DMS 273 (cell line): ENCODE measurements around the gene TMF1.

Experiments
- DNase-seq: peaks from one replicate; lab custom pipeline; 2025; ENCODE audit not compliant: unreplicated experiment; lab: John Stamatoyannopoulos, UW

TMF1 gene

GRCh38 chr3:69081583-69082262 lies 29.6 kb upstream of the TMF1 start:
- peak; percentile 85 for DNase-seq

- peak; percentile 93 for DNase-seq
These were observed 28.2 kb upstream of the TMF1 start, which contains the start of gene UBA3 for GRCh38 chr3:69080233-69080920. Gene UBA3 (minus strand): TSS chr3:69080365. CDS start chr3:69080353, 12 bp downstream.

- peak; percentile 45 for DNase-seq
These were observed 27.4 kb upstream of the TMF1 start for GRCh38 chr3:69079269-69080159.

GRCh38 chr3:69072928-69073327 lies 20.8 kb upstream of the TMF1 start:
- DNase-seq = no peak

DNA sequence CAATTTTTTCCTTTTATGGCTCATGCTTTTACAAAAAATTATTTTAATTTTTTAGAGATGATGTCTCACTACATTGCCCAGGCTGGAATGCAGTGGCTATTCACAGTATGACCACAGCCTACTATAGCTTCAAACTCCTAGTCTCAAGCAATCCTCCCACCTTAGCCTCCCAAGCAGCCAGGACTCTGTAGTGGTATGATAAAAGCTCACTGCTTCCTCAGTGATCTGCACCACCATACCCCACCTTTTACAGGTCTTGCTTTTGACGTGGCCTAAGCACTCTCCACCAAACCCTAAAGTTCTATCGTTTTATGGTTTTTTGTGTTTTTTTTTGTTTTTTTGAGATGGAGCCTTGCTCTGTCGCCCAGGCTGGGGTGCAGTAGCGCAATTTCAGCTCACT lies 14.0 kb upstream of the TMF1 start:
- DNase-seq = no peak

DNA sequence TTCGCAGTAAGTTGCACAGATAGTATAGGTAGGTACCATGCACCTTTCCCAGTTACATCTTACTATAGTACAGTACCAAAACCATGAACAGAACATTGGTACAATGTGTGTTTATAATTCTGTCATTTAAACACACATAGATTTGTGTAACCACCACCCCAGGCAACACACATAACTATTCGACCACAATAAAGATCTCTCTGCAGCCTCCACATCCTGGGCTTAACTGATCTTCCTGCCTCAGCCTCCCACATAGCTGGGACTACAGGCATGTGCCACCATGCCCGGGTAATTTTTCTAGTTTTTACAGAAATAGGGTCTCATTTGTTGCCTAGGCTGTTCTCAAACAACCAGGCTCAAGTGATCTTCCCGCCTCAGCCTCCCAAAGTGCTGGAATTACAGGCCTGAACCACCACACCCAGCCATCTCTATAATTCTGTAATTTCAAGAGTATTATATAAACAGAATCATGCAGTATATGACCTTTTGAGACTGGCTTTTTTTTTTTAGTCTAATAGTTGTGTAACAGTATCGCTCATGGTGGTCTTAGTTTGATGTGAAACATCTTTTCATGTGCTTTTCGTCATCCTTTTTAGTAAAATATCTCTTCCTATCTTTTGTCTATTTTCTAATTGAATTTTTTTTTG lies 13.3 kb upstream of the TMF1 start:
- DNase-seq = no peak

GRCh38 chr3:69063636-69064035 lies 11.5 kb upstream of the TMF1 start:
- no peak for DNase-seq

DNA sequence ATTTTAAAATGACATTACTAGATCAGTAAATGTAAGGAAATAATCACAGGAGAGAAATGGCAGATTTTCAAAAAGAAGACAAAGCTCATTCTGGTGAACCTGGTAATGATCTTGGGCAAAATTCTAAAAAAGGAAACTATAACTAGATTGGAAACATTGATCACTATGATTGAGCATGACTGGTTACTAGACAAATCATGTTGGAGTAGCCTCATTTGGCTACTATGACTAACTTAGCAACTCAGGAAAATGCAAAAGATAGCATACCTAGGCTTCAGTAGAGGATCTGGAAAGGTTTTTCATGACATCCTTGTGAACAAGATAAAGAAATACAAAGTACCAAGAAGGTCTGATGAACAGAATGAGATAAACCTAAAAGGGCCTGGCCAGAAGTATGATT lies 7.6 kb upstream of the TMF1 start:
- DNase-seq = no peak

- DNase-seq = no peak
These were observed 6.8 kb upstream of the TMF1 start for GRCh38 chr3:69058947-69059224.

DNA sequence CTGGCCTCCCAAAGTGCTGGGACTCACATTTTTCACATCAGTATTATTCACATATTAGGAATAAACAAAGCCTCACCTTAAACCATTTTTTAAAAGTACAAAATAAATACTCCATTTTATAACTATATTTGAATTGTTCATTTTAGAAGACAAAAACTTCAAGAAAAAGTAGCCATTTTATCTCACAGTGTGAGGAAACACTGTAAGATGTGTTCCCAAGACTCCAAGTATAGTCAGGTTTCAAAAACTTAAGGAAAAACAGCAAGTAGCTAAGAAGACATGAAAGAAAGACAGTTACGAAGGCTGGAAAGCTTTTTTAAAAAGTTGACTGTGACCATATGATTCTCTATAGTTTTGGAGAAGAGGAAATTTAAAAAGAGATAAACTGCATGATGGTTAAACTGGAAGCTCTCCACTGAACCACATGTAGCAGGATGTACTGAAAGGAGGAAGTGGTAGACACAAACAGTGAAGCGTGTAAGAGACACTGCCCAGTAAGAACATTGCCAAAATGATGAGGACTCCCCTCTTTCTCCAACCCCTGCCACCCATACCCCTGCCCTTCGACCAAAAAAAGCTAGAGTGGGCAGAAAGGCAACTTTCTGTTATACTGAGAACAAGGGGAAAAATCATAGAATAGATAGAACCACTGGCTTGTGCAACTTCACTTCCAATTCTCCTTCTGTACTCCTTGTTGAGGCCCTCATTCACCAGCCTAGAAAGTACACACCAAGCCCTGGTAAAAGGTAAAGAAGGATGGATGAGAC lies 6.2 kb upstream of the TMF1 start:
- no peak for DNase-seq

GRCh38 chr3:69052472-69052898 lies 352 bp upstream of the TMF1 start:
- DNase-seq = no peak

GRCh38 chr3:69048990-69049389 lies 3.1 kb downstream of the TMF1 start:
- no peak for DNase-seq

- no peak for DNase-seq
These were observed 7.5 kb downstream of the TMF1 start for GRCh38 chr3:69044608-69045007.

- DNase-seq = no peak
These were observed 18.7 kb downstream of the TMF1 start for GRCh38 chr3:69033470-69033869.

DNA sequence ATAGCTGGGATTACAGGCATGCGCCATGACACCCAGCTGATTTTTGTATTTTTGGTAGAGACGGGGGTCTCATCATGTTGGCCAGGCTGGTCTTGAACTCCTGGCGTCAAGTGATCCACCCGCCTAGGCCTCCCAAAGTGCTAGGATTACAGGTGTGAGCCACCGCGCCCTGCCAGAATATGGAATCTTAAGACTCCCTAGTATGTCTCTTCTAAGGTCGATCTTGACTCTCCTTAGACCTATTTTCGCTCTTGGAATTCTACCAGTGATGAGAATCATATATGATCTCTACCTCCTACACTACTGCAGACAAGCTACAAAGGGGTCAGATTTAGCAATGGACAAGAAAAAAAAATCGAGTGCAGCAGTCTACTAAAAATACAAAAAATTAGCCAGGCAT lies 19.4 kb downstream of the TMF1 start:
- no peak for DNase-seq

- no peak for DNase-seq
These were observed 20.0 kb downstream of the TMF1 start for GRCh38 chr3:69032142-69032541.

- DNase-seq = no peak
These were observed 20.5 kb downstream of the TMF1 start for GRCh38 chr3:69031635-69032034.

DNA sequence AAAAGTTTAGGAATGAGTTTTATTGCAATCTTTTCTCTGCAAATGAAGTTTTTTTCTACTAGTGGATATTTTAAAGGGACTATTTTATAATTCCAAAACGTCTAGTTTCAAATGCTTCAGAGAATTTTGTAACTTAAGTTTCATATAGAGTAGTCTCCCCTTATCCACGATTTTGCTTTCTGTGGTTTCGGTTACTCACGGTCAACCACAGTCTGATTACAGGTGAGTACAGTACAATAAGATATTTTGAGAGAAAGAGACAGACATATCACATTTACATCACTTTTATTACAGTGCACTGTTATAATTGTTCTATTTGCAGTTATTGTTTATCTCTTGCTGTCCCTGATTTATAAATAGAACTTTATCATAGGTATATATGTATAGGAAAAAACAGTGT lies 31.3 kb downstream of the TMF1 start:
- no peak for DNase-seq

GRCh38 chr3:69020424-69020823 lies 31.7 kb downstream of the TMF1 start:
- DNase-seq = peak; percentile 5

GRCh38 chr3:69016901-69017300 lies 35.2 kb downstream of the TMF1 start:
- no peak for DNase-seq

DNA sequence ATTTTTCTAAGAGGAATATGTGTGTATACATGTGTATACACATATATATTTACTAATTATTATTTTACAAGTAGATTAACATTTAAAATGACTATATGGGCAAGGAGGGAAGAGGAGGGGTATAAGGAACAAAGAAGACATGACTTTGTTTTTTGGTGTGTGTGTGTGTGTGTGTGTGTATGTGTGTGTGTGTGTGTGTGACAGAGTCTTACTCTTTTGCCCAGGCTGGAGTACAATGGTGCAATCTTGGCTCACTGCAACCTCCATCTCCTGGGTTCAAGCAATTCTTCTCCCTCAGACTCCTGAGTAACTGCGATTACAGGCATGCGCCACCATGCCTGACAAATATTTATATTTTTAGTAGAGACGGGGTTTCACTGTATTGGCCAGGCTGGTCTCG lies 36.0 kb downstream of the TMF1 start:
- DNase-seq = no peak
